Epithelial cell of prostate (primary cell): ENCODE data around the gene STK10.

Experiments
- DNase-seq: peaks from one replicate; pipeline ENCODE4 v3.0.0-alpha.2; 2011; ENCODE audit warnings: low read depth, low spot score
- H3K27ac ChIP-seq: fragments of 450-650 bp; 2 replicates; pipeline ENCODE4 v1.5.1; 2017; ENCODE audit warnings: mild to moderate bottlenecking

The STK10 gene

DNA sequence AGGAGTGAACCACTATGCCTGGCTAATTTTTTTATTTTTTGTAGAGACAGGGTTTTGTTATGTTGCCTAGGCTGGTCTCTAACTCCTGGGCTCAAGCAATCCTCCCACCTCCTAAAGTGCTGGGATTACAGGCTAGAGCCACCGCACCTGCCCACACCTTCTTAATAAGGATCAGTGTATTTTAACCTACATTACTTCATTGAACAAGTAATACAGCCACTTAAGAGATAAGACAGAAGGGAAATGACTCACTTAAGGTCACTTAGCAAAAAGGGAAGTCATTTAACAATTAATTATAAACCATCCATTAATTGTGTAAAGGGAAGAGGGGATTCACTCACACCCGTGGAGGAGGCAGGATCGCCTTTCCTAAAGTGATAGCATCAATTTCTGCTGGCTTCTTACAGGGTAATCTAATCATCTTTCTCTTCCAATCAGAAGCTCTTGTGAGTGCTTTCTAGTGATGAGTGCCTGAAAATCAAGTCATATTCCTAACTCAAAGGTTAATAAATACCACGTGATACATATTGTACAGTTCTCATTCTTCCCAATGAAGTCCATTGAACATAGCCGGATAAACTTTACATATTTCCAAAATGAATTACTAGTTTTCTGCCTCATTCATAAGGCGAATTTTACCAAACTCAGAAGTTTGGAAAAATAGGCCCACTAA, 185.0 kb downstream of the STK10 start:
- no peak for DNase-seq

DNA sequence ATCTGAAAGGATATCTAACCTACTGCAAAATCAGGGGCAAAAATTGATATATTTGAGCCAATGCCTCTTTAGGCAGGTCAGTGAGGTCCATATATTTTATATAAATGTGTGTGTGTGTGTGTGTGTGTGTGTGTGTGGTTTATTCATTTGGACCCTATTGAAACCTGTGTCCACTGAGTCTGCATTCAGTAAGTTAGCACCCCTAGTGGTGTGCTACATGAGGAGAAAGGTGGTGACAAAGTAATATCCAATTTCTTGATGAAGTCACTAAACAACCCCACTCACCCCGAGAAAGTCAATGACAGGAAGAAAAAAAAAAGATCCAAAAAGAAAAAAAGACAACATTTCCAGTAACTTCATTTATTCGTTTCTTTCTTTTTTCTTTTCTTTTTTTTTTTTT, 185.7 kb downstream of the STK10 start:
- DNase-seq, result no peak
- no peak overlapping the region for H3K27ac ChIP-seq

More for the DNA sequence above, 185.0 kb downstream of the STK10 start:
- H3K27ac ChIP-seq, result no peak overlapping the region

GRCh38 chr5:171999877-172000276, 188.1 kb downstream of the STK10 start:
- no peak overlapping the region for H3K27ac ChIP-seq
- DNase-seq, result no peak

- no peak for DNase-seq
- no peak overlapping the region for H3K27ac ChIP-seq
These were observed 188.9 kb downstream of the STK10 start for GRCh38 chr5:171999100-171999499.

DNA sequence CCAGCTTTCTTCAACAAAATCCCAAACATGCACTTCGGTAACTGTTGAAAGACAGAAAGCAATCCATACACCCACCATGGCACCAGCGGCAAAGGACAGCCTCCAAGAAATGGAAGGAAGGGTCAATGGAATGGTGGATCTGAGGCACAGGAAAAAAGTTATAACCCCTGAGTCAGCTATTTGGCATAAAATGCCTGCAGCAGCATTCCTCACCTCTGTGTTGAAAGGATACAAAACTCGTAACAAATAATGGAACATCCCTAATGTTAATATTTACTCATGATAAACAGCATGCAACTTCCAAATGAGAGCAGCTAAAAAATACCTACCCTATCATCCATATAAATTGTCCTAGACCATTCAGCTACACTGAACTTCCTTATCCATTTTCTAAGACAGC, 191.0 kb downstream of the STK10 start:
- H3K27ac ChIP-seq, result no peak overlapping the region
- DNase-seq, result no peak

- no peak for DNase-seq
- H3K27ac ChIP-seq, result peak overlapping the region; percentile 7
These were observed 195.2 kb downstream of the STK10 start for GRCh38 chr5:171992813-171993212.

DNA sequence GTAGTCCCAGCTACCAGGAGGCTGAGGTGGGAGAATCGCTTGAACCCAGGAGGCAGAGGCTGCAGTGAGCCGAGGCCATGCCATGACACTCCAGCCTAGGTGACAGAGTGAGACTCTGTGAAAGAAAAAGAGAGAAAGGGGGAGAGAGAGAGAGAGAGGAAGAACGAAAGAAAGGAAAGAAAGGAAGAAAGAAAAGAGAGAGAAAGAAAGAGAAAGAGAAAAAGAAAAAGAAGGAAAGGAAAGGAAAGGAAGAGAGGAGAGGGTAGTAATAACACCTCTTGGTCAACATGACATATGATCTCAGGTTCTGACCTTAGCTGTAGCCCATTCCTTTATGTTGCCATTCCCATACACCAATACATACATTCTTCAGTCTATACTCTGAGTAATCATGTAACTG, 195.7 kb downstream of the STK10 start:
- H3K27ac ChIP-seq, result peak overlapping the region; percentile 7
- DNase-seq, result no peak
